Stimulated activated CD4-positive, alpha-beta T cell treated with anti-CD3 and anti-CD28 coated beads, TNF-alpha, amount 100 ng/mL, for 1 hour (primary cell): Measurements from ENCODE around the gene MC1R.
"Not testable (repeated sequence)": the region's sequence is repeated elsewhere in the genome, so short reads cannot be mapped to it uniquely, and the experiment has no call there.

Experiments used
- DNase-seq, 3 donors: peaks; one replicate each; pipeline ENCODE4 v3.0.0-alpha.2; 2020; ENCODE audit warnings: low read depth in 3 of 3, low spot score in 1 of 3

The MC1R gene

GRCh38 chr16:89934019-89934418 is 15.4 kb downstream of the MC1R start:
- DNase-seq, result not testable (repeated sequence)

GRCh38 chr16:89934611-89935553 is 16.2 kb downstream of the MC1R start:
- no peak for DNase-seq

GRCh38 chr16:89935620-89936019 is 17.0 kb downstream of the MC1R start:
- DNase-seq, result not testable (repeated sequence)

- no peak for DNase-seq
Measured at GRCh38 chr16:89936034-89936433, 17.4 kb downstream of the MC1R start.

GRCh38 chr16:89936508-89936907 is 17.8 kb downstream of the MC1R start:
- no peak for DNase-seq

- no peak for DNase-seq
Measured at GRCh38 chr16:89936981-89937380, 18.3 kb downstream of the MC1R start.

GRCh38 chr16:89938175-89938885 is 19.7 kb downstream of the MC1R start:
- no peak for DNase-seq

- DNase-seq, result no peak
Measured at GRCh38 chr16:89944773-89945172, 26.1 kb downstream of the MC1R start.

GRCh38 chr16:89945654-89946053 is 27.0 kb downstream of the MC1R start:
- DNase-seq, result no peak

- no peak for DNase-seq
Measured at GRCh38 chr16:89946515-89946914, 27.9 kb downstream of the MC1R start.

GRCh38 chr16:89949121-89949742 is 30.6 kb downstream of the MC1R start:
- DNase-seq, result no peak

GRCh38 chr16:89949756-89950155 is 31.1 kb downstream of the MC1R start:
- DNase-seq, result no peak

- no peak for DNase-seq
Measured at GRCh38 chr16:89951509-89951908, 32.8 kb downstream of the MC1R start.

- DNase-seq, result no peak
Measured at GRCh38 chr16:89952049-89952448, 33.4 kb downstream of the MC1R start.

GRCh38 chr16:89952551-89952950 is 33.9 kb downstream of the MC1R start:
- DNase-seq, result no peak

- DNase-seq, result no peak
Measured at GRCh38 chr16:89953671-89954406, 35.2 kb downstream of the MC1R start.

- no peak for DNase-seq
Measured at GRCh38 chr16:89954462-89954861, 35.8 kb downstream of the MC1R start.

GRCh38 chr16:89955001-89955685 is 36.5 kb downstream of the MC1R start:
- no peak for DNase-seq

GRCh38 chr16:89956505-89957215 is 38.0 kb downstream of the MC1R start:
- no peak for DNase-seq

GRCh38 chr16:89957216-89957785 is 38.6 kb downstream of the MC1R start:
- no peak for DNase-seq
